Body of pancreas (tissue), 4 donors: Measurements from ENCODE around the gene PLEKHD1.

Experiments used
- CTCF ChIP-seq, 7 experiments: fragments of 450-650 bp in 4 of 7; fragments of 200-600 bp in 3 of 7; sonication (generic) in 3 of 7; IDR thresholded peaks; one replicate each; pipeline ENCODE4 v1.5.1; 2016 to 2019; ENCODE audit warnings: antibody characterized with exemption in 7 of 7
- POLR2A ChIP-seq, 3 donors: fragments of 450-650 bp; IDR thresholded peaks; one replicate each; pipeline ENCODE4 v1.6.1; 2016; ENCODE audit warnings: antibody characterized with exemption in 3 of 3, mild to moderate bottlenecking in 2 of 3

GRCh38 chr14:69481815-69482568 lies 2.5 kb upstream of the PLEKHD1 start:
- TF ChIP-seq CTCF (IDR thresholded peaks at IDR 0.05): no peak
- no peak for TF ChIP-seq POLR2A (IDR thresholded peaks at IDR 0.05)
